Adrenal gland (tissue), 12 donors: ENCODE data around the gene PLPP7. TPM values are rescaled to one million over a fixed set of nuclear protein-coding genes. Genes with fewer than 3 reads are reported as not detected.

Source experiments
- DNase-seq, 7 donors: peaks; one replicate each; pipeline ENCODE4 v3.0.0-alpha.2; 2019 to 2020
- H3K27ac ChIP-seq, 5 donors: fragments of 200-600 bp; sonication (generic) in 4 of 5; 1 replicate in 3 of 5; 2 replicates in 2 of 5; pipeline versions ENCODE4 v1.5.1 to v1.8.0; 2016 to 2020; ENCODE audit warnings: mild to moderate bottlenecking in 1 of 5
- H3K27me3 ChIP-seq: fragments of 200-600 bp; 2 replicates; pipeline ENCODE4 v1.8.0; 2021
- H3K36me3 ChIP-seq, 2 donors: fragments of 200-600 bp; replicated peaks in 1 of 2; 1 replicate in 1 of 2; 2 replicates in 1 of 2; pipeline versions ENCODE4 v1.5.1 to v1.8.0; 2018 to 2022
- H3K4me1 ChIP-seq, 2 donors: fragments of 200-600 bp; replicated peaks in 1 of 2; 1 replicate in 1 of 2; 2 replicates in 1 of 2; pipeline versions ENCODE4 v1.5.1 to v1.8.0; 2018 to 2021
- H3K4me3 ChIP-seq, 4 donors: fragments of 200-600 bp; sonication (generic) in 3 of 4; one replicate each; pipeline ENCODE4 v1.5.1; 2016 to 2018
- H3K9me3 ChIP-seq, 3 donors: fragments of 200-600 bp; sonication (generic) in 1 of 3; replicated peaks in 1 of 3; 1 replicate in 2 of 3; 2 replicates in 1 of 3; pipeline versions ENCODE4 v1.5.1 to v1.8.0; 2016 to 2021
- POLR2A ChIP-seq, 2 donors: fragments of 450-650 bp; IDR thresholded peaks; one replicate each; pipeline ENCODE4 v1.6.1; 2017; ENCODE audit warnings: antibody characterized with exemption in 2 of 2, mild to moderate bottlenecking in 2 of 2, moderate library complexity in 1 of 2
- WGBS, 4 donors: extraction: QIAGEN DNeasy Blood & Tissue Kit in 2 of 4; methylation state at CpG; one replicate each; pipeline versions ENCODE4 v1.1.5 to v1.1.7; 2013 to 2017; 5-methylcytosine and 5-hydroxymethylcytosine counted together
- intact Hi-C, 2 donors: fragments of 100-400 bp; cut with DNase I; formaldehyde crosslinking; loops; one replicate each; pipeline versions ENCODE4 v1.14.1 to v1.15.0; 2022 to 2023
- polyA plus RNA-seq, 3 donors: library from polyadenylated mRNA; stranded (reverse); fragments of 200-250 nt in 2 of 3; fragments of 350-450 nt in 1 of 3; fragmentation: Illumina TruSeq in 1 of 3; extraction: RNeasy Lipid Tissue Mini Kit (QIAGEN cat#74804) in 1 of 3; gene quantifications; one replicate each; pipeline ENCODE4 v1.2.3, GENCODE V29; 2013 to 2014
- total RNA-seq, 9 donors: library from RNA; depleted of rRNA in 4 of 9; stranded (reverse); fragments of >200 nt in 4 of 9; fragments of 120-200 nt in 1 of 9; fragmentation: NEBNext Ultra II Directional in 1 of 9; extraction: Animal tissue kit (Norgen Biotek cat#: 25700) in 1 of 9; gene quantifications; one replicate each; pipeline versions ENCODE4 v1.1.0 to v1.2.4, GENCODE V29; 2013 to 2023
- TF ChIP-seq, protein P1 (sequence below), 6 experiments: fragments of 450-650 bp in 4 of 6; fragments of 200-600 bp in 2 of 6; sonication (generic) in 1 of 6; IDR thresholded peaks; 1 replicate in 5 of 6; 2 replicates in 1 of 6; pipeline versions ENCODE4 v1.5.1 to v1.8.0; 2016 to 2021; ENCODE audit warnings: antibody characterized with exemption in 6 of 6, mild to moderate bottlenecking in 2 of 6, moderate library complexity in 1 of 6
- donor health status: healthy with polysubstance abuse.
- donor health status: Bipolar disorder and iron deficiency.
- donor health status: DM: yes; HTN: yes; CAD: no.
- donor health status: DM: no; HTN: no; CAD: no.
- donor health status: DM: no; HTN: no; CAD: no.
- donor health status: DM: yes; HTN: yes; CAD: no.

PLPP7 gene
- total and polyA plus RNA-seq, 12 donors: 4.8 to 31.4 (median 16.5) TPM

DNA sequence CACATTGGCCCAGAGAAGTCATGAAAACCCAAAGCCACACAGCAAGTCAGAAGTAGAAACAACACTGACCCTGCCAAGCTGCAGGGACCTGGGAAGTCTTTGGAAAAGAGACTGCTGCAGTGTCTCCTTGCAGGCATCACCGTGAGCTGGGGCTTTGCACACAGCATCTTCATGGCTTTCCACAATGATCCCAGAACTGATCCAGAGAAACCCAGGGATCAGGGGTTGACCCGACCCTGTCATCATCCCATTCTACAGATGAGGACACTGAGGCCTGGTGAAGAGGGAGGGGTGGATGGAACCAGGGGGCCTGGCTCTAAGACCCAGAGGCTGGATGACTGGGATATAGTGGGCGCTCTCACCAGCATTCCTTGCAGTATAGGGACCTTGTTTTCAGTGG is 8.9 kb upstream of the PLPP7 start:
- Histone ChIP-seq H3K9me3 (no peaks in the 10 kb centered on the region), H3K36me3 (no peaks in the 10 kb centered on the region), H3K4me1 (peaks cover 0 to 3% of the 10 kb centered on the region in 2 donors), H3K27me3 (no peaks in the 10 kb centered on the region), H3K4me3 (no peak overlapping the region), H3K27ac (no peak overlapping the region)
- WGBS, 4 donors: 83 to 100% (median 86%) methylated on average over 1 to 3 of the region's 3 CpGs
- intact Hi-C loops: no loop called here
- no peak for DNase-seq
- no peak for TF ChIP-seq POLR2A (IDR thresholded peaks at IDR 0.05)
- TF ChIP-seq, protein P1, sequence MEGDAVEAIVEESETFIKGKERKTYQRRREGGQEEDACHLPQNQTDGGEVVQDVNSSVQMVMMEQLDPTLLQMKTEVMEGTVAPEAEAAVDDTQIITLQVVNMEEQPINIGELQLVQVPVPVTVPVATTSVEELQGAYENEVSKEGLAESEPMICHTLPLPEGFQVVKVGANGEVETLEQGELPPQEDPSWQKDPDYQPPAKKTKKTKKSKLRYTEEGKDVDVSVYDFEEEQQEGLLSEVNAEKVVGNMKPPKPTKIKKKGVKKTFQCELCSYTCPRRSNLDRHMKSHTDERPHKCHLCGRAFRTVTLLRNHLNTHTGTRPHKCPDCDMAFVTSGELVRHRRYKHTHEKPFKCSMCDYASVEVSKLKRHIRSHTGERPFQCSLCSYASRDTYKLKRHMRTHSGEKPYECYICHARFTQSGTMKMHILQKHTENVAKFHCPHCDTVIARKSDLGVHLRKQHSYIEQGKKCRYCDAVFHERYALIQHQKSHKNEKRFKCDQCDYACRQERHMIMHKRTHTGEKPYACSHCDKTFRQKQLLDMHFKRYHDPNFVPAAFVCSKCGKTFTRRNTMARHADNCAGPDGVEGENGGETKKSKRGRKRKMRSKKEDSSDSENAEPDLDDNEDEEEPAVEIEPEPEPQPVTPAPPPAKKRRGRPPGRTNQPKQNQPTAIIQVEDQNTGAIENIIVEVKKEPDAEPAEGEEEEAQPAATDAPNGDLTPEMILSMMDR (IDR thresholded peaks at IDR 0.05): no peak

DNA sequence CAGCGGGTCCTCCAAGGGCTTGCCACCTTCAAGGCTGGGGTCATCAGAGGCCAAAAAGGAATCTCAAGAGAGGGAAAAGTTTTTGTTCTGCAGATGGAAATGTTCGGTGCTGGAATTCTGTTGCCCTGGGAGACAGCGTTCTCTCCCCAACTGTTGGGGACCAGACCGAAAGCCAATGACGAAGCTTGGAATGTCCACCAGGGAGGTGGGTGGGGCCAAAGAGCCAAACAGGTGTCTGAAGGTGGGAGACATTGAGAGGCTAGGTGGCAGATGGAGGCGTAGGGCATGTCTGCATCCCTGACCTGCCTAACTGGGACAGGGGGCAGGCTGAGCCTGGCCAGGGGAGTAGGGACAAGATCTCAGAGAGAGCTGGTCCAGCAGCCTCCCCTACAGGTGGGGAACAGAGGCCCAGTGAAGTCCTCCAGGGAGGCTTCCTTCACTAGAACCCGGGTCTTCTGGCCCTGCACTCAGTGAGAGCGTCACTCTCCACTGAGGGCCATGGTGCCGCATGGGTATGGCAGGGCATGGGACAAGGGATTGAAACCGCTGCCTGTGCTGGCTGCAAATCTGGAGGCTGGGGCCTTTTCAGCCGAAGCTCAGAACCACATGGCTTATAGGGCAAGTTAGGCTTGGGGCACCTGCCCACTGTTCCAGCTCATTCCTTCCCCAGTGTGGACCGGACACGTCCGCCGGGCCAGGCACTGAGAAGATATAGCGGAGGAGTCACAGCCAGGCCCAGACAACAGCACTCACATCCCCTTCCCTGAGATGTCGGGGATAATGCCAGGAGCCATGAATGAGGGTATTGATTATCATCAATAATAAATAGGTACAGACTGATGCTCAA is 8.2 kb upstream of the PLPP7 start:
- Histone ChIP-seq H3K27ac (no peak overlapping the region), H3K27me3 (no peaks in the 10 kb centered on the region), H3K4me1 (peaks cover 0 to 3% of the 10 kb centered on the region in 2 donors), H3K36me3 (no peaks in the 10 kb centered on the region), H3K9me3 (no peaks in the 10 kb centered on the region), H3K4me3 (no peak overlapping the region)
- intact Hi-C loops: no loop called here
- TF ChIP-seq POLR2A (IDR thresholded peaks at IDR 0.05): no peak
- TF ChIP-seq, protein P1 (IDR thresholded peaks at IDR 0.05): no peak
- no peak for DNase-seq
- WGBS, 4 donors: 78 to 85% (median 79%) methylated on average over 12 to 17 of the region's 17 CpGs

DNA sequence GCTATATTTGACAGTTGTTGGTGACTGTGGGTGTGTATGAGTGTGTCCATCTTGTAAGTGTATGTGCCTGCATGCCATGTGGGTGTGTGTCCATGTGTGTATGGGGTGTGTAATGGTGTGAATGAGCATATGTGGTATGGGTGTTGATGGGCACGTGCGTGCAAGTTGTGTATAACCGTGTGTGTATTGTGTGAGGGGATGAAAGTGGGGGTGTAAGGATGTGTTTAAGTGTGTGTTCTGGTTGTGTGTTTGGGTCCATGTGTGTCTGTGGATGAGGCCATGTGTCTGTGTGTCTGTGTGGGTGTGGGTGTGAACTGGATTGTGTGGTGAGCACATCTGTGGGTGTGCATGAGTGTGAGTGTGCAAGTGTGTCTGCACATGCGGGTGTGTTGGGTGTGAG is 7.3 kb upstream of the PLPP7 start:
- TF ChIP-seq, protein P1 (IDR thresholded peaks at IDR 0.05): no peak
- no peak for TF ChIP-seq POLR2A (IDR thresholded peaks at IDR 0.05)
- Histone ChIP-seq H3K4me3 (no peak overlapping the region), H3K36me3 (no peaks in the 10 kb centered on the region), H3K9me3 (no peaks in the 10 kb centered on the region), H3K4me1 (peaks cover 0 to 3% of the 10 kb centered on the region in 2 donors), H3K27ac (no peak overlapping the region), H3K27me3 (no peaks in the 10 kb centered on the region)
- intact Hi-C loops: no loop called here
- WGBS, 4 donors: 69 to 73% (median 72%) methylated on average over 3 to 4 of the region's 4 CpGs
- DNase-seq: no peak

DNA sequence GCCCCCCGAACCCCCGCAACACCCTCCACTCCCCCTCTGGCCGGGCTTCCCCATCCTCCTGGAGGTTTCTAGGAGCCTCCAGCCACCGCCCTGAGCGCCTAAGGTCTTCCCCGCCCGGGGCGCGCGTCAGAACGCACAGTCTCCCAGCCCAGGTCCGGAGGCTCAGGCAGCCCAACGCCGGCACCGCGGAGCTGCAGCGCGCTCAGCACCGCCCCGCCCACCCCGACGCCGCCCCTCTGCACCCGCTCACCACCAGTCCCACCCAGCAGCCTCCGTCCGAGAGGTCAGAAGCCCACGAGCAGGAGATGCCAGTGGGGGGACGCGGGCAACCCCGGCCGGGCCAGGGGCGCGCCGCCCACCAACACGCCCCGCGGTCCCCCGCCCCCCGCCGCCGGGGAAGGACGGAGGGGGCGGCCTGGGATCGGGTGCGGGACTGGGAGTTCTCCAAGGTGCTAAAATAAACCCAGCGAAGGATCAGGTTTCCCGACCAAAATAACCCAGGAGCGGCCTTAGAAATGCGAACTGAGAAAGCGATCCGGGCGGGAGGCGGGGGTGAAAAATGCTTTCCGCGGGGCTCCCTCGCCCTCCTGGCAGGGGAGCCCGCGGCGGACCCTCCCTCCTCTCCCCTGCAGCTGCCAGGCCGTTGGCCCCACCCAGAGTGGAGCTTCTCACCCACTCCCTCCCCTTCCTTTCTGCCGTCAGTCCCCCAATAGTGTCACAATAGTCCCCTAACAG is 6.7 kb upstream of the PLPP7 start:
- H3K27me3 ChIP-seq: no peaks in the 10 kb centered on the region
- no peak overlapping the region for H3K27ac ChIP-seq
- no peak for TF ChIP-seq POLR2A (IDR thresholded peaks at IDR 0.05)
- TF ChIP-seq, protein P1 (IDR thresholded peaks at IDR 0.05): no peak
- no peaks in the 10 kb centered on the region for H3K36me3 ChIP-seq
- intact Hi-C loops: no loop called here
- 4 to 6% (median 5%) methylated on average over 16 to 61 of the region's 61 CpGs for WGBS, 4 donors
- H3K4me1 ChIP-seq: peaks cover 0 to 3% of the 10 kb centered on the region in 2 donors
- no peak overlapping the region for H3K4me3 ChIP-seq
- DNase-seq: no peak
- H3K9me3 ChIP-seq: no peaks in the 10 kb centered on the region
